ENCODE measurements around the gene KCTD1.

Gene KCTD1

DNA sequence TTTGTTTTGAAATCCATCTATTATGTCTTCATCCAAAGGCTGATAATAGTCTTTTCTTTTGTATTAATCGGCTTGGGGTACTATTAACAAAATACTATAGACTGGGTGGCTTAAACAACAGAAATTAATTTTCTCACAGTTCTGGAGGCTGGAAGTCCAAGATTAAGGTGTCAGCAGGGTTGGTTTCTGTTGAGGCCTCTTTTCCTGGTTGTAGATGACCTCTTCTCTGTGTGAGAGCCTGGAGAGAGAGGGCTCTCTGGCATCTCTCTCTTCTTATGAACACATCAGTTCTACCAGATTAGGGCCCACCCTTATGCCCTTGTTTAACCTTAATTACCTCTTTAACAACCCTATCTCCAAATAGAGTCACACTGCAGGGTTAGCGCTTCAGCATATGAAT, 14.2 kb upstream of the KCTD1 start:
- no peak for DNase-seq
- TF ChIP-seq GATA1 (IDR thresholded peaks at IDR 0.05; ENCODE audit: low read depth, low read length), result no peak
- no peak for TF ChIP-seq POLR2A (IDR thresholded peaks at IDR 0.05; ENCODE audit: low read length)

DNA sequence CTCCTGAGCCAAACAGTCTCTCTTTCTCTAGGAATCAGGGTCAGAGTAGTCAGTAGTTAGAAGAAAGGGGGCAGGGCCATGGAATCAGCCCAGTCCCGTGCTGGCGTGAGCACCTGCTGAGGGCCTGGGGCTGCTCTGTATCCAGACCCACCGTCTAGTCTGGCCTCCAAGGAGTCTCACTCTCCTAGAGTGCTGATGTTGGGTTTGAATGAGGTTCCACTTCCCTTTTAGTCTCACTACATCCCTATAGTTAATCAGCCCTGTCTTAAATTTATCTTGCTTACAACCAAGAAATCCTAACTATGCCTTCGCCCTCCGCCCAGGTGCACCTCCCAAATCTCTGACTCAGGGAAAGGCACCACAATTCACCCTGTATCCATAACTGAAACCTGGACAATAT, 13.4 kb upstream of the KCTD1 start:
- no peak for TF ChIP-seq GATA1 (IDR thresholded peaks at IDR 0.05; ENCODE audit: low read depth, low read length)
- no peak for TF ChIP-seq POLR2A (IDR thresholded peaks at IDR 0.05; ENCODE audit: low read length)
- no peak for DNase-seq

DNA sequence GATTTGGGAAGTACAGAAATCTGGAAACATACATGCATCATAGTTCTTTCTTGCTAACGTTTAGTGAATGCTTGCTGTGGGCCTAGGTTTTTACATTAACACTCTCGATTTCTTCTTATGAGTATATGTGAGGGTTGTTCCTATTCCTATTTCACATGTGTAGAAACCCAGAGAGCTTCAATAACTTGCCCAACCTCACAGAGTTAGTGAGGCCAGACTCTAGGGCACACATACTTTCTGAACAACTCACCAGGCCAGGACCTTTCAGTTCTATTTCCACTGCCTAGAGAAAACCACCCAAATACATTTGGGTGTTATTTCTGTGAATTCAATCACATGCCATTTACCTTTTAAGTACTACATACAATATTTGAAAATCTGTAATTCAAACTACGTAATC, 8.2 kb upstream of the KCTD1 start:
- no peak for DNase-seq

DNA sequence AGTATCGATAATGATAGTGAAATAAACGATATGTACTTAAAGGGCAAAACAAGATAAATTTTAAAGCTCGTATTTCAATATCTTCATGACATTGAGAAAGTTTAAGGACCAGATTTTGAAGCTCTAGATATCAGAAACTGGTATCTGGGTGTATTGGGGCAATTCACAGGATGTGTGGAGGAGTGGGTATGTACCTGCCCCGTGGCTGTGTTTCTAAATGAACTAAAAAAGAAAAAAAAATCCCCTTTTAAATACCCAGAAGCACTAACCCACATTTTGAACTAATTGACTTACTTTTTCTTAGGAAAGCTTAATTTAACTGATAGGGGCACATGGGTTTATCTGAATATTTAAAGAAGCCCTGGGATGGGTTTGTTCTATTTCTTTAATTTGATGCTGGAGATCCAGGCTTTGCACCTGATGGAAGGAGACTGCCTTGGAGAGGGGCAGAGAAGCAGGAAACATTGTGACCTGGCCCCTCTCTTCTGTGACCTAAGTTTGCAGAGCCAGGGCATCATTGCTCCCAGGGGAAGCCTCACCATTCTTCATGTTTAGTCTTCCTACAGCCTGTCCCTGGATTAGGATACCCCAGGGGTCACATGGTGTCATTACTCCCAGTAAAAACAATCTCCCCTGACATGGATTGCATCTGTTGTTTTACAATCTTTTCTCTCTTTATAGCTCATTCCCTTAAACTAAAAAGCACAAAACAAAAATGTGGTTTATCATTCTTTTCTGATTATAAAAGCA, 7.6 kb upstream of the KCTD1 start:
- no peak for DNase-seq
- TF ChIP-seq POLR2A (IDR thresholded peaks at IDR 0.05; ENCODE audit: low read length), result no peak
- no peak for TF ChIP-seq GATA1 (IDR thresholded peaks at IDR 0.05; ENCODE audit: low read depth, low read length)

More for the DNA sequence above, 8.2 kb upstream of the KCTD1 start:
- TF ChIP-seq GATA1 (IDR thresholded peaks at IDR 0.05; ENCODE audit: low read depth, low read length) (no peak), POLR2A (IDR thresholded peaks at IDR 0.05; ENCODE audit: low read length) (no peak)

DNA sequence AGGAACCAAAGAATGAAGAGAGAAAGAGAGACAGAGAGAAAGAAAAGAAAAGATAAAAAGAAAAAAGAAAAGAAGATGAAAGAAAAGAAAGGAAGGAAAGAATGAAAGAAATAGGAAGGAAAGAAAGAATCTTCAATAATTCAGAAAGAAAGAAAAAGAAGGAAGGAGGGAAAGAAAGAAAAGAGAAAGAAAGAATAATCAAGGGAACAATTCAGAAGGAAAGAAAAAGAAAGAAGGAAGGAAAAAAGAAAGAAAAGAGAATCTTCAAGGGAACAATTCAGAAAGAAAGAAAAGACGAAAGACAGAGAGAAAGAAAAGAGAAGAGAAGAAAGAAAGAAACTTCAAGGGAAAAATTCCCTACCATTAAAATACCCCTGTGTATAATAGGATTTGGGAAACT, 5.6 kb upstream of the KCTD1 start:
- no peak for DNase-seq
- TF ChIP-seq POLR2A (IDR thresholded peaks at IDR 0.05; ENCODE audit: low read length) (no peak), GATA1 (IDR thresholded peaks at IDR 0.05; ENCODE audit: low read depth, low read length) (no peak)

DNA sequence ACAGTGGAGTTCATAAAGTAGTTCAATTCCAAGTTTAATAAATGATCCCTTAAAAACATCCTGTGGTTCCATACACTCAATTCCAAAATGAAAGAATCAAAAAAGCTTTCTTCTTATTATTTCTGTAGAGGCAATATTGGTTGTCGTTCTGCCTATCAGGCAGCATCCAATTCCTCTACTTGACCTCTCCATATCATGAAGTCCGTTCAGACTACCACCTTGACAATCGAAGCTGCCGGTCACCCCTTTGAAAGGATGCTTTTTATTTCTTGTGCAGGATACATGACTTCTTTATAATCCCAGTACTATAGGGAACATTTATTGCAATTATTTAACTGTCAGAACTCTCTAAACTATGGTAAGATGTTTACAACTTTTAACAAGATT, 3.3 kb upstream of the KCTD1 start:
- no peak for DNase-seq
- TF ChIP-seq POLR2A (IDR thresholded peaks at IDR 0.05; ENCODE audit: low read length) (no peak), GATA1 (IDR thresholded peaks at IDR 0.05; ENCODE audit: low read depth, low read length) (no peak)

DNA sequence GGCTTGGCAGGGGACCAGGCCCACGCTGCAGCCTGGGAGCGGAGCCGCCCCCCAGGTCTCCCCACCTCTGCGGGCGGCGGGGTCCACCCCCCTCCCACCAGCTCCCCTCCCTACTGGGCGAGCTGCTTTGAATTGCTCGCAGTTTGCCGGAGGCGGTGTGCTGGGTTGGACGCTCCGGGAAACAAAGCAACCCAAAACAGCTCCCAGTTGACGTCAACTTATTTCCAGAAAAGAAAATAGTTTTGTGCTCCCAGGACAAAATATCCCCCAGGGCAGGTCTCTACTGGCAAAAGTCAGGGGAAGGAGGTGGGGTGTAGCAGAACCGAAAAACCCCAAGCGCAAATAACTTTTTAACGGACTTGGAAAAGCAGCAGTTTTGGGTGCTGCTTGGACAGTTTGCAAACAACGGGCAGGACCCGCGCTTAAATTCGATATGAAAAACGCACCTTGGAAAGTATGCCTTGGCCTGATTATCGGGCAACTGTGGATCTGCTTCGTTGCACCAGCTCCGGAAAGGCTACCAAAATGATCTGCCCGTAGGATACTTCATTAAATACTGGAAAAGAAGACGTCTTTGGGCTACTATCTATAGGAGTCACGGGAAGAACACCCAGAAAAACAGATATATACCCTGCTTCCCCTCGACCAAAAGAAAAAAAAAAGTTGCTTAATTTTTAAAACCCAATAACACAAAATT, 2.8 kb upstream of the KCTD1 start:
- peak in 1 of 2 experiments; percentile 18 for DNase-seq

DNA sequence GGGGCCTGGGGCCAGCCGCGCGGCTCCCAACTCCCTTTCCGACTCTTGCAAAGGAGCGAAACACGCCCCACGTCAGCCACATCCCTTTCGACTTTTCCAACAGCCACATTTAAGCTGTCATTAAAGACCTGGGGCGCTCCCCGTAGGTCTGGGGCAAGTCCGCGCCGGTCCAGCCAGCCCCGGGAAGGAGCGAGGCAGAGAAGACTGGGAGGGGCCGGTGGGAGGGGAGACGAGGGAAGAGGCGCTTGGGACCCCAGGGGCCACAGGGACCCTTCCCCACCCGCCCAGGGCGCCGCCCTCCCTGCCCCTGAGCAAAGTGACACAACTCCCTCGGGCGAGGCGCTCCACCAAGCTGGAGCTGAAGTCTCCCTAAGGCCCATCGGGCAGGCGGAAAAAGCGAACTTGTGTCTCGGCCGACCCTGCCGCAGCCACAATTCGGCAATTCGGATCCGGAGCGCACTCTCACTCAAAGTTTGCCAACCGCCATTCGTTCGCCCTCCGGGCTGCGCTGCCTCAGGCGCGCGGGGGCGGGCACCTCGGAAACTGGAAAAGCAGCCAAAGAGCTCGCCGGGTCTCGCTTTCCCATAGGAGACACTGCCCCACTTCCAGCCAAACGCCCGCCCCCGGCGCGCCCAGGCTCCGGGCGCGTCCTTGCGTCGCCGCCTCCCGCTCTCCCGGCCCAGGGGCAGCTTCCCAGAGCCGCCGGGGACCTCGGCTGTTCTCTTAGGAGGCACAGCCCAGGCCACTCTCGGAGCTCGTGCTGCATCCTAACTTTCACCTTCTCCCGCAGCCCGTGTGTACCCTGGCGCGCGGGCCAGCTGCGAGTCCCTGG, 1.1 kb upstream of the KCTD1 start:
- DNase-seq, result peak; percentile 33 to 43
- no peak for TF ChIP-seq GATA1 (IDR thresholded peaks at IDR 0.05; ENCODE audit: low read depth, low read length)
- TF ChIP-seq POLR2A (IDR thresholded peaks at IDR 0.05; ENCODE audit: low read length), result no peak

More for the DNA sequence above, 2.8 kb upstream of the KCTD1 start:
- no peak for TF ChIP-seq GATA1 (IDR thresholded peaks at IDR 0.05; ENCODE audit: low read depth, low read length)
- no peak for TF ChIP-seq POLR2A (IDR thresholded peaks at IDR 0.05; ENCODE audit: low read length)

DNA sequence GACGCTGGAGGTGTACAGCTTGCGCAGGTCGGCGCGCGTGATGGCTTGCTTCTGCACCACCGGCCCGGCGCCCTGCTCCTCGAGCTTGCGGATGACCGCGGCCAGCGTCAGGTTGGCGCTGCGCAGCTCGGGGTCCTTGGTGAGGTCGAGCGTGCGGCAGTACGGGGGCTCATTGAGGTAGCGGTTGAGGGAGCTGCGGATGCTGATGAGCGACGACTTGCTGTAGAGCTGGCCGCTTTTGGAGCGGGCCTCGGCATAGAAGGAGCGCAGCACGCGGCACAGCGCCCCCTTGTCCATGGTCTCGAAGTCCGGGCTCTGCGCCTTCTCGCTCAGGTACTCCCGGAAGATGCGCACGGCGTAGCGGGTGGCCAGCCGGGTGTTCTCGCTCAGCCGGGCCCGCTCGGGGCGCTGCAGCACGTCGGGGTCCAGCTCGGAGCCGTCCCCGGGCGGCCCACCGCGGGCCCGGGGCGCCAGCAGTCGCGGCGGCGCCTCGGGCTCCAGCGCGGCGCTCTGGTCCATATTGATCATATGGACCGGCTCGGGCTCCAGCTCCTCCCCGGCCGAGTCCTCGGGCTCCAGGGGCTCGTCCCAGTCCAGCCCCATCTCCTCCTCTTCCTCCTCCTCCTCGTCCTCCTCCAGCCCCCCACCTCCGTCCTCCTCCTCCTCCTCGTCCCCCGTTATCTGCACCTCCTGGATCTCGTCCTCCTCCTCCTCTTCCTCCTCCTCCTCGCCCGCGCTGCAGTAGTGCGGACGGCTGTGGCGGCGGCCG, 523 bp downstream of the KCTD1 start:
- DNase-seq, result peak; percentile 80 to 82
- no peak for TF ChIP-seq POLR2A (IDR thresholded peaks at IDR 0.05; ENCODE audit: low read length)
- TF ChIP-seq GATA1 (IDR thresholded peaks at IDR 0.05; ENCODE audit: low read depth, low read length), result no peak

DNA sequence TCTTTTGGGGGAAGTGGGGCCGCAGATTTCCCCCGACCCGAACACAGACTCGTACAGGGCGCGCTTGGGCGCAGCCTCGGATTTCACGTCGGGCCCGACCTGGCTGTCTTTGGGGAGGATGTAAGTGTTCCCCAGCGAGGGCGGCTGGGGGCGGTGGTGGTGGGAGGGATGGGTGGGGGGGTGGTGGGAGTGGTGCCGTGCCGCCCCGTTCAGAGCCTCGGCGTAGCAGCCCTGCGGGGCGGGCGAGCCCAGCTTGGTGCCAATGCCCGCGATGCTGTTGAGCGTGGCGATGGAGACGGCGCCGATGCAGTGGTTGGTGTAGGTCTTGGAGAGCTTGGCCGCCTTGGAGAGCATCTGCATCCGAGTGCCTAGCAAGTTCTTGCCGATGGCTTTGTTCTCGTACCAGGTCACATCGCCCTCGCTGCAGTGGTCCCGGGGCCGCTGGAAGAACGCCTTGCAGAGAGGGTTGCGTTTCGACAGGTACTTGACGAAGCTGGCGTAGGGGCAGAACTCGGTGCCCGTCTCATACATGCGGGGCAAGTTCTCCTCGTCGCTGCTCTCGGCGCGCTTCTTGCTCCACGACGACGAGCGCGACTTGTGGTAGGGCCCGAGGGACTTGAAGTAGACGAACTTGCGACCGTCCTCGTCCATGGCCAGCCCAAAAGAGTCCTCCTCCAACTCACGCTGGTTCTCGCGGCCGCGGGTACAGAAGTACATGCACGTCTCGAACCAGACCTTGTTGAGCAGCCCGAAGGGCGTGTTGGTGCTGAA, 1.3 kb downstream of the KCTD1 start:
- TF ChIP-seq POLR2A (IDR thresholded peaks at IDR 0.05; ENCODE audit: low read length) (no peak), GATA1 (IDR thresholded peaks at IDR 0.05; ENCODE audit: low read depth, low read length) (no peak)
- no peak for DNase-seq

DNA sequence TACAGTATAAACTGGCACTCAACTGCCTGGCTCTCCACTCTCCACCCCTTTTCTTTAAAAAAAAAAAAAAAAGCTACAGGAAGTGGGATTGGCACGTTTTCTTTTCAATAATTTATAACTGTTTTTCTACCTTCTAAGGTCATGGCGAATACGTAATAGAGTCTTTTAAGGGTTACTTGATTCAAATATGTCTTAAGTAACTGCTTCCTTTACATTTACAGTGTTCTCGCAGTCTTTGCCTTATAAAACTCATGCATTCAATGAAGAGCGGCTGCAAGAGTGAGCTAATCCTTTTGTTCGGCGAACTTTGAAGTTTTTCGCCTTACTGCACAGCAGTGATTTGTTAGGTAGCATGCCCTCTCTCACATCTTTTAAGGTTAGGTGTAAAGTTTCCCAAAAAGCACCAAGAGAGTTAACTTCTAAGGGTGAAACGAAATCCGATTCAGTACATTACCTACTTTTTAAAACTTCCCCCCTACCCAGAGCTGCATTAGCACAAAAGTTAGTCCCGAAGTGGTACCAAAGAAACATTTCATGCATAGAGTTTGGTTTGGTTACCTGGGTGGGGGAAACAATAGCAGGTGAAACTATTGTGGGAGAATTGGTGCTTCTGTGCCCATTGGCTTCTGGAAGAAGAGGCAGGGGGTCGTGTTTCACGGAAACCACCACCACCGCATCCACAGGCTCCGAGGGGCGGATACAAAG, 2.0 kb downstream of the KCTD1 start:
- DNase-seq, result no peak
- TF ChIP-seq GATA1 (IDR thresholded peaks at IDR 0.05; ENCODE audit: low read depth, low read length) (no peak), POLR2A (IDR thresholded peaks at IDR 0.05; ENCODE audit: low read length) (no peak)

Data from erythroblast (primary cell).